ENCODE measurements around the gene ICA1.

Gene ICA1

GRCh38 chr7:8115547-8116402 is 146.2 kb downstream of the ICA1 start:
- in situ Hi-C loops (cut with MboI; ENCODE audit: low pct_unique_long_range_greater_than_20kb, low sequenced_read_pairs, unreplicated experiment) = no loop called here
- no peak for TF ChIP-seq CTCF (IDR thresholded peaks at IDR 0.05; ENCODE audit: extremely low read depth, insufficient read depth, missing control alignments)
- peak; percentile 68 for DNase-seq (ENCODE audit: low spot score)

- peak; percentile 57 for DNase-seq (ENCODE audit: low spot score)
- no peak for TF ChIP-seq CTCF (IDR thresholded peaks at IDR 0.05; ENCODE audit: extremely low read depth, insufficient read depth, missing control alignments)
- in situ Hi-C loops (cut with MboI; ENCODE audit: low pct_unique_long_range_greater_than_20kb, low sequenced_read_pairs, unreplicated experiment) = no loop called here
Measured at GRCh38 chr7:8114175-8114574, 147.8 kb downstream of the ICA1 start.

- no peak for DNase-seq (ENCODE audit: low spot score)
- TF ChIP-seq CTCF (IDR thresholded peaks at IDR 0.05; ENCODE audit: extremely low read depth, insufficient read depth, missing control alignments) = no peak
- in situ Hi-C loops (cut with MboI; ENCODE audit: low pct_unique_long_range_greater_than_20kb, low sequenced_read_pairs, unreplicated experiment) = no loop called here
Measured at GRCh38 chr7:8113184-8113583, 148.8 kb downstream of the ICA1 start.

- in situ Hi-C loops (cut with MboI; ENCODE audit: low pct_unique_long_range_greater_than_20kb, low sequenced_read_pairs, unreplicated experiment) = no loop called here
- no peak for TF ChIP-seq CTCF (IDR thresholded peaks at IDR 0.05; ENCODE audit: extremely low read depth, insufficient read depth, missing control alignments)
- no peak for DNase-seq (ENCODE audit: low spot score)
Measured at GRCh38 chr7:8112685-8113084, 149.3 kb downstream of the ICA1 start.

GRCh38 chr7:8111282-8111960 is 150.5 kb downstream of the ICA1 start:
- no peak for TF ChIP-seq CTCF (IDR thresholded peaks at IDR 0.05; ENCODE audit: extremely low read depth, insufficient read depth, missing control alignments)
- no peak for DNase-seq (ENCODE audit: low spot score)
- in situ Hi-C loops (cut with MboI; ENCODE audit: low pct_unique_long_range_greater_than_20kb, low sequenced_read_pairs, unreplicated experiment) = no loop called here

GRCh38 chr7:8109196-8110022 is 152.6 kb downstream of the ICA1 start:
- in situ Hi-C loops (cut with MboI; ENCODE audit: low pct_unique_long_range_greater_than_20kb, low sequenced_read_pairs, unreplicated experiment) = no loop called here
- no peak for TF ChIP-seq CTCF (IDR thresholded peaks at IDR 0.05; ENCODE audit: extremely low read depth, insufficient read depth, missing control alignments)

More at GRCh38 chr7:8109196-8110022, 152.6 kb downstream of the ICA1 start:
- no peak for DNase-seq (ENCODE audit: low spot score)
